Erythroblast (primary cell): ENCODE data around the gene RPL19.

ENCODE experiments used
- GATA1 ChIP-seq: IDR thresholded peaks from 2 replicates; pipeline ENCODE4 v1.6.1; 2011; ENCODE audit warnings: low read depth, mild to moderate bottlenecking, control low read depth, low read length, moderate library complexity
- POLR2A ChIP-seq: IDR thresholded peaks from 2 replicates; pipeline ENCODE4 v1.6.1; 2011; ENCODE audit warnings: mild to moderate bottlenecking, low read length

- TF ChIP-seq POLR2A (no peak), GATA1 (no peak)
Measured at GRCh38 chr17:39169518-39169917, 30.6 kb upstream of the RPL19 start.
